Spleen (tissue), 7 donors: Measurements from ENCODE around the gene SMAD6.

Source experiments
- CTCF ChIP-seq, 11 experiments: fragments of 200-600 bp in 7 of 11; fragments of 450-650 bp in 4 of 11; sonication (generic) in 4 of 11; IDR thresholded peaks in 8 of 11; conservative IDR thresholded peaks in 3 of 11; 1 replicate in 7 of 11; 2 replicates in 4 of 11; pipeline versions ENCODE4 v1.4.0 to v1.8.0; 2016 to 2021; ENCODE audit warnings: antibody characterized with exemption in 11 of 11, inconsistent platforms in 4 of 11, mild to moderate bottlenecking in 1 of 11
- POLR2A ChIP-seq, 3 donors: fragments of 450-650 bp; IDR thresholded peaks; one replicate each; pipeline ENCODE4 v1.5.1; 2017; ENCODE audit warnings: antibody characterized with exemption in 3 of 3, mild to moderate bottlenecking in 1 of 3
- donor health status: DM: no; HTN: no; CAD: no; lungs with moderate emphysema.
- donor health status: DM: no; HTN: no; CAD: no.
- donor health status: DM: no; HTN: no; CAD: no.

- no peak for TF ChIP-seq POLR2A (IDR thresholded peaks at IDR 0.05)
- TF ChIP-seq CTCF (IDR thresholded peaks at IDR 0.05 in 8 of 11, conservative IDR thresholded peaks at IDR 0.05 in 3 of 11): no peak
These were observed 31.9 kb upstream of the SMAD6 start for GRCh38 chr15:66670175-66670574.
